Measurements from ENCODE around the gene ASRGL1. TPM values are rescaled to one million over a fixed set of nuclear protein-coding genes. Genes with fewer than 3 reads are reported as not detected.

ASRGL1 gene
- total and polyA plus RNA-seq, 2 donors (not counting 1 experiment from before 2014, with no cell fraction given) = 0.49 to 1.3 TPM

DNA sequence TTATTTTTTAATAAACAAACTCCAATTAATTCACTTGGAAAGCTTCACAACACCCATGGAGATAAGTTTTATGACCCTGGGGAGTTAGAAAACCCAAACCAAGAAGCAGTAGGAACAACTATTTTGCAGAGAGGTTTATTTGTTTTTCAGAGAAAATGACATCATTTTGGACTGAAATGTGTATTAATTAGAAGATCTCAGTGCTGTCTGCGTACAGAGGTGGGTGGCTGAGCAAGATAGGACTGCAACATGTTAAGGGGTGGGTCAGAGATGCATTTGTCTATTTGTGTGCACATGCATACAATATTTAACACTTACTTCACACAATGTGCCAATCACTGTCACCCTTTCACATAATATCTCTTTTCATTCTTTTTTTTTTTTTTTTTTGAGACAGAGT, 82.7 kb downstream of the ASRGL1 start:
- CTCF ChIA-PET = interaction anchor here (1.3 to 11.8 kb wide), 3 partner anchors 9 to 140 kb away, joined by 3 to 339 read pairs (median 207); no protein-coding TSS in a partner anchor

GRCh38 chr11:62420882-62421281, 83.6 kb downstream of the ASRGL1 start:
- no peaks in the 10 kb centered on the region for H4K20me1 ChIP-seq (ENCODE audit: control insufficient read depth, insufficient read depth, low read length, poor library complexity, severe bottlenecking)
- H3K27ac Mint-ChIP-seq = no peak overlapping the region
- no peak for DNase-seq
- no peak overlapping the region for H2AFZ ChIP-seq (ENCODE audit: insufficient read depth, low read depth, low read length, poor library complexity, severe bottlenecking)
- WGBS (ENCODE audit: insufficient coverage) = no CpG with 5 or more reads among the region's 3 CpGs
- TF ChIP-seq, protein P1, sequence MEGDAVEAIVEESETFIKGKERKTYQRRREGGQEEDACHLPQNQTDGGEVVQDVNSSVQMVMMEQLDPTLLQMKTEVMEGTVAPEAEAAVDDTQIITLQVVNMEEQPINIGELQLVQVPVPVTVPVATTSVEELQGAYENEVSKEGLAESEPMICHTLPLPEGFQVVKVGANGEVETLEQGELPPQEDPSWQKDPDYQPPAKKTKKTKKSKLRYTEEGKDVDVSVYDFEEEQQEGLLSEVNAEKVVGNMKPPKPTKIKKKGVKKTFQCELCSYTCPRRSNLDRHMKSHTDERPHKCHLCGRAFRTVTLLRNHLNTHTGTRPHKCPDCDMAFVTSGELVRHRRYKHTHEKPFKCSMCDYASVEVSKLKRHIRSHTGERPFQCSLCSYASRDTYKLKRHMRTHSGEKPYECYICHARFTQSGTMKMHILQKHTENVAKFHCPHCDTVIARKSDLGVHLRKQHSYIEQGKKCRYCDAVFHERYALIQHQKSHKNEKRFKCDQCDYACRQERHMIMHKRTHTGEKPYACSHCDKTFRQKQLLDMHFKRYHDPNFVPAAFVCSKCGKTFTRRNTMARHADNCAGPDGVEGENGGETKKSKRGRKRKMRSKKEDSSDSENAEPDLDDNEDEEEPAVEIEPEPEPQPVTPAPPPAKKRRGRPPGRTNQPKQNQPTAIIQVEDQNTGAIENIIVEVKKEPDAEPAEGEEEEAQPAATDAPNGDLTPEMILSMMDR (IDR thresholded peaks at IDR 0.05) = no peak
- no peak for TF ChIP-seq EZH2 (IDR thresholded peaks at IDR 0.05; ENCODE audit: borderline replicate concordance, insufficient read depth, low read depth, low read length, poor library complexity, severe bottlenecking)
- H3K27me3 ChIP-seq (replicated peaks in 1 of 4; ENCODE audit: control extremely low read depth in 1 of 4, control insufficient read depth in 3 of 4, insufficient read depth in 4 of 4, low read length in 3 of 4) = peaks cover 0 to 2% (median 0%) of the 10 kb centered on the region in 4 experiments
- no peaks in the 10 kb centered on the region for H3K36me3 ChIP-seq (replicated peaks in 1 of 2; ENCODE audit: control extremely low read depth in 1 of 2, control insufficient read depth in 1 of 2, extremely low read depth in 1 of 2, insufficient read depth in 2 of 2, low read length in 1 of 2)
- no peak overlapping the region for H3K4me2 ChIP-seq (replicated peaks; ENCODE audit: low read depth, low read length, poor library complexity, severe bottlenecking)
- no peak for ATAC-seq (ENCODE audit: low read depth)
- H3K27me3 Mint-ChIP-seq = peaks cover 11% of the 10 kb centered on the region
- intact Hi-C loops (cut with micrococcal nuclease) = loop anchor here (5.0 kb wide), 1 partner anchor 461 kb away; the partner anchor contains the start of gene SLC3A2
- no peaks in the 10 kb centered on the region for H3K79me2 ChIP-seq (ENCODE audit: control insufficient read depth, insufficient read depth, low read length)
- no peak overlapping the region for H3K4me3 Mint-ChIP-seq
- peaks cover 3% of the 10 kb centered on the region for H3K4me1 Mint-ChIP-seq
- H3K9me3 ChIP-seq (ENCODE audit: control extremely low read depth in 1 of 3, control insufficient read depth in 2 of 3, insufficient read depth in 1 of 3, low read length in 2 of 3) = no peaks in the 10 kb centered on the region
- ChIA-PET POLR2A (interaction anchor here (0.5 kb wide), 1 partner anchor 24 kb away, joined by 3 read pairs; no protein-coding TSS in a partner anchor), CTCF (interaction anchor here (10.8 to 11.8 kb wide), 2 partner anchors 120 to 139 kb away, joined by 207 to 339 read pairs; no protein-coding TSS in a partner anchor)
- H3K9ac ChIP-seq (ENCODE audit: low read length) = no peak overlapping the region
- H3K4me1 ChIP-seq (ENCODE audit: control insufficient read depth in 2 of 2, insufficient read depth in 2 of 2, low read length in 2 of 2) = peaks cover 4 to 7% of the 10 kb centered on the region in 2 donors
- H3K27ac ChIP-seq (ENCODE audit: low read length in 2 of 2) = no peak overlapping the region
- H3K4me3 ChIP-seq (ENCODE audit: control extremely low read depth in 1 of 5, extremely low read depth in 1 of 5, insufficient read depth in 1 of 5, low read depth in 2 of 5, low read length in 4 of 5) = no peak overlapping the region
- no peaks in the 10 kb centered on the region for H3K9me3 Mint-ChIP-seq (ENCODE audit: insufficient read depth)

More for the DNA sequence above, 82.7 kb downstream of the ASRGL1 start:
- H3K36me3 ChIP-seq (replicated peaks in 1 of 2; ENCODE audit: control extremely low read depth in 1 of 2, control insufficient read depth in 1 of 2, extremely low read depth in 1 of 2, insufficient read depth in 2 of 2, low read length in 1 of 2) = no peaks in the 10 kb centered on the region
- peaks cover 4 to 6% of the 10 kb centered on the region in 2 donors for H3K4me1 ChIP-seq (ENCODE audit: control insufficient read depth in 2 of 2, insufficient read depth in 2 of 2, low read length in 2 of 2)
- H3K4me2 ChIP-seq (replicated peaks; ENCODE audit: low read depth, low read length, poor library complexity, severe bottlenecking) = no peak overlapping the region
- H3K79me2 ChIP-seq (ENCODE audit: control insufficient read depth, insufficient read depth, low read length) = no peaks in the 10 kb centered on the region
- no peaks in the 10 kb centered on the region for H4K20me1 ChIP-seq (ENCODE audit: control insufficient read depth, insufficient read depth, low read length, poor library complexity, severe bottlenecking)
- H3K9ac ChIP-seq (ENCODE audit: low read length) = no peak overlapping the region
- whole genome bisulfite sequencing (ENCODE audit: insufficient coverage) = 80% methylated on average over 1 of the region's 1 CpG
- no peak overlapping the region for H3K4me3 Mint-ChIP-seq
- H3K9me3 Mint-ChIP-seq (ENCODE audit: insufficient read depth) = no peaks in the 10 kb centered on the region
- DNase-seq (no peak), ATAC-seq (ENCODE audit: low read depth) (no peak)
- TF ChIP-seq, protein P1 (IDR thresholded peaks at IDR 0.05) = no peak
- TF ChIP-seq EZH2 (IDR thresholded peaks at IDR 0.05; ENCODE audit: borderline replicate concordance, insufficient read depth, low read depth, low read length, poor library complexity, severe bottlenecking) = no peak
- H2AFZ ChIP-seq (ENCODE audit: insufficient read depth, low read depth, low read length, poor library complexity, severe bottlenecking) = no peak overlapping the region
- no peak overlapping the region for H3K27ac ChIP-seq (ENCODE audit: low read length in 2 of 2)
- H3K4me3 ChIP-seq (ENCODE audit: control extremely low read depth in 1 of 5, extremely low read depth in 1 of 5, insufficient read depth in 1 of 5, low read depth in 2 of 5, low read length in 4 of 5) = no peak overlapping the region
- peaks cover 3% of the 10 kb centered on the region for H3K4me1 Mint-ChIP-seq
- H3K27me3 ChIP-seq (replicated peaks in 1 of 4; ENCODE audit: control extremely low read depth in 1 of 4, control insufficient read depth in 3 of 4, insufficient read depth in 4 of 4, low read length in 3 of 4) = peaks cover 0 to 2% (median 0%) of the 10 kb centered on the region in 4 experiments
- intact Hi-C loops (cut with micrococcal nuclease) = loop anchor here (5.0 kb wide), 1 partner anchor 462 kb away; the partner anchor contains the start of gene SLC3A2
- peaks cover 11% of the 10 kb centered on the region for H3K27me3 Mint-ChIP-seq
- POLR2A ChIA-PET = no interaction called here
- no peaks in the 10 kb centered on the region for H3K9me3 ChIP-seq (ENCODE audit: control extremely low read depth in 1 of 3, control insufficient read depth in 2 of 3, insufficient read depth in 1 of 3, low read length in 2 of 3)
- no peak overlapping the region for H3K27ac Mint-ChIP-seq
